Heart left ventricle (tissue), 16 donors: ENCODE results near the gene RSAD2. TPM values are rescaled to one million over a fixed set of nuclear protein-coding genes. Genes with fewer than 3 reads are reported as not detected.
A peak's percentile ranks its signal among the peaks of the same experiment; 100 is the strongest.

Source experiments
- ATAC-seq, 4 donors: fragments of 200-7000 bp; cut with Tn5 transposase; one replicate each; pipeline ENCODE4 v1.9.1; 2020 to 2022; ENCODE audit warnings: moderate library complexity in 4 of 4, mild to moderate bottlenecking in 3 of 4, moderate number of reproducible peaks in 1 of 4
- DNase-seq, 5 donors: peaks; one replicate each; pipeline ENCODE4 v3.0.0-alpha.2; 2020
- H3K27ac ChIP-seq, 12 donors: fragments of 200-600 bp; sonication (generic) in 4 of 12; one replicate each; pipeline versions ENCODE4 v1.5.0 to v1.8.0; 2016 to 2022; ENCODE audit warnings: mild to moderate bottlenecking in 2 of 12
- H3K27me3 ChIP-seq, 9 donors: fragments of 200-600 bp; sonication (generic) in 2 of 9; one replicate each; pipeline versions ENCODE4 v1.5.1 to v1.8.0; 2016 to 2022; ENCODE audit warnings: mild to moderate bottlenecking in 3 of 9
- H3K36me3 ChIP-seq, 9 donors: fragments of 200-600 bp; sonication (generic) in 2 of 9; one replicate each; pipeline versions ENCODE4 v1.5.0 to v1.8.0; 2018 to 2022; ENCODE audit warnings: mild to moderate bottlenecking in 2 of 9
- H3K4me1 ChIP-seq, 12 donors: fragments of 200-600 bp; sonication (generic) in 4 of 12; one replicate each; pipeline versions ENCODE4 v1.5.0 to v1.8.0; 2016 to 2022; ENCODE audit warnings: mild to moderate bottlenecking in 3 of 12
- H3K4me3 ChIP-seq, 12 donors: fragments of 200-600 bp; sonication (generic) in 4 of 12; one replicate each; pipeline versions ENCODE4 v1.5.0 to v1.8.0; 2017 to 2022; ENCODE audit warnings: mild to moderate bottlenecking in 9 of 12, moderate library complexity in 4 of 12
- H3K9me3 ChIP-seq, 12 donors: fragments of 200-600 bp; sonication (generic) in 4 of 12; one replicate each; pipeline versions ENCODE4 v1.5.0 to v1.8.0; 2016 to 2022; ENCODE audit warnings: mild to moderate bottlenecking in 1 of 12
- CTCF ChIP-seq, 12 donors: fragments of 200-600 bp; sonication (generic) in 4 of 12; IDR thresholded peaks; one replicate each; pipeline versions ENCODE4 v1.5.0 to v1.8.0; 2018 to 2022; ENCODE audit warnings: antibody characterized with exemption in 12 of 12, mild to moderate bottlenecking in 5 of 12
- POLR2A ChIP-seq, 2 donors: fragments of 450-650 bp; IDR thresholded peaks; one replicate each; pipeline ENCODE4 v1.6.1; 2017; ENCODE audit warnings: antibody characterized with exemption in 2 of 2, mild to moderate bottlenecking in 2 of 2, moderate library complexity in 2 of 2
- WGBS, 4 donors: extraction: QIAGEN DNeasy Blood & Tissue Kit in 2 of 4; methylation state at CpG; one replicate each; pipeline versions ENCODE4 v1.1.5 to v1.1.7; 2013 to 2018; 5-methylcytosine and 5-hydroxymethylcytosine counted together
- intact Hi-C, 10 donors: fragments of 100-400 bp; cut with DNase I; formaldehyde crosslinking; loops; one replicate each; pipeline versions ENCODE4 v1.11.1 to v1.14.2; 2022
- polyA plus RNA-seq, 2 donors: library from polyadenylated mRNA; stranded (reverse); fragments of 200-250 nt; gene quantifications; one replicate each; pipeline ENCODE4 v1.2.3, GENCODE V29; 2013
- total RNA-seq, 9 donors: library from RNA; depleted of rRNA in 2 of 9; stranded (reverse); fragments of >200 nt in 2 of 9; fragmentation: NEBNext Ultra II Directional in 3 of 9; extraction: Animal tissue kit (Norgen Biotek cat#: 25700) in 3 of 9; gene quantifications; one replicate each; pipeline versions ENCODE4 v1.1.0 to v1.2.4, GENCODE V29; 2016 to 2023
- donor health status: ischemic (EF 13 %, LVEDD 7.1; RV severe dilation, severe dysfunction).
- donor health status: healthy with polysubstance abuse.
- donor health status: DM: no; HTN: yes; CAD: no.
- donor health status: DM: no; HTN: no; CAD: no.
- donor health status: ischemic (EF 25% LVEDD 6.9; RV normal size, moderate dysfunction).
- donor health status: ischemic (EF 25% LVEDD 5.7; RV mildly dilated, moderate dysfunction).
- donor health status: healthy.
- donor health status: DM: yes; HTN: yes; CAD: no.
- donor health status: ischemic (EF 35%, LVEDD 5.7; RV mildly dilated, moderate dysfunction).
- donor health status: nonischemic (EF 11% LVEDD 7.7; RV severe dilation, severe dysfunction).
- donor health status: DM: yes; HTN: yes; CAD: no.
- donor health status: PGD.
- donor health status: ischemic (EF 29% LVEDD 5.4; RV normal size, mild dysfunction).
- donor health status: nonischemic (EF 23%, LVEDD 6.1; RV moderate dilation, normal function).

The RSAD2 gene
- total and polyA plus RNA-seq, 11 donors, result 1.2 to 18.0 (median 4.7) TPM

GRCh38 chr2:6846540-6846939, 31.0 kb upstream of the RSAD2 start:
- Histone ChIP-seq H3K27me3 (no peaks in the 10 kb centered on the region), H3K27ac (no peak overlapping the region), H3K4me3 (no peak overlapping the region), H3K9me3 (peaks cover 0 to 97% (median 71%) of the 10 kb centered on the region in 12 donors), H3K36me3 (peaks cover 3 to 56% (median 36%) of the 10 kb centered on the region in 9 donors), H3K4me1 (no peaks in the 10 kb centered on the region)
- intact Hi-C loops, result no loop called here
- TF ChIP-seq POLR2A (IDR thresholded peaks at IDR 0.05) (no peak), CTCF (IDR thresholded peaks at IDR 0.05) (no peak)
- WGBS, 4 donors, result 57 to 96% (median 76%) methylated on average over 1 of the region's 1 CpG
- no peak for DNase-seq
- no peak for ATAC-seq

GRCh38 chr2:6846967-6847681, 30.5 kb upstream of the RSAD2 start:
- no peak for DNase-seq
- peaks cover 3 to 62% (median 41%) of the 10 kb centered on the region in 9 donors for H3K36me3 ChIP-seq
- intact Hi-C loops, result no loop called here
- 76 to 84% (median 80%) methylated on average over 6 of the region's 6 CpGs for WGBS, 4 donors
- H3K27me3 ChIP-seq, result no peaks in the 10 kb centered on the region
- peaks cover 0 to 91% (median 71%) of the 10 kb centered on the region in 12 donors for H3K9me3 ChIP-seq
- no peak overlapping the region for H3K27ac ChIP-seq
- no peaks in the 10 kb centered on the region for H3K4me1 ChIP-seq
- peak in 1 of 4 donors; percentile 41 for ATAC-seq
- TF ChIP-seq POLR2A (IDR thresholded peaks at IDR 0.05) (no peak), CTCF (IDR thresholded peaks at IDR 0.05) (no peak)
- H3K4me3 ChIP-seq, result no peak overlapping the region

- WGBS, 4 donors, result 89 to 98% (median 96%) methylated on average over 2 of the region's 2 CpGs
- H3K27me3 ChIP-seq, result no peaks in the 10 kb centered on the region
- no peak for TF ChIP-seq CTCF (IDR thresholded peaks at IDR 0.05)
- no peak for TF ChIP-seq POLR2A (IDR thresholded peaks at IDR 0.05)
Observed at GRCh38 chr2:6852195-6852594, 25.4 kb upstream of the RSAD2 start.

GRCh38 chr2:6854416-6854815, 23.2 kb upstream of the RSAD2 start:
- Histone ChIP-seq H3K4me1 (no peaks in the 10 kb centered on the region), H3K27ac (no peak overlapping the region), H3K27me3 (no peaks in the 10 kb centered on the region), H3K9me3 (peaks cover 0 to 31% (median 9%) of the 10 kb centered on the region in 12 donors), H3K36me3 (peaks cover 4 to 95% (median 37%) of the 10 kb centered on the region in 9 donors), H3K4me3 (no peak overlapping the region)
- DNase-seq (no peak), ATAC-seq (no peak)
- TF ChIP-seq POLR2A (IDR thresholded peaks at IDR 0.05) (no peak), CTCF (IDR thresholded peaks at IDR 0.05) (no peak)
- intact Hi-C loops, result no loop called here
- WGBS, 4 donors, result 94 to 97% (median 96%) methylated on average over 2 of the region's 2 CpGs

More at GRCh38 chr2:6852195-6852594, 25.4 kb upstream of the RSAD2 start:
- peaks cover 3 to 94% (median 48%) of the 10 kb centered on the region in 9 donors for H3K36me3 ChIP-seq
- no peaks in the 10 kb centered on the region for H3K4me1 ChIP-seq
- peaks cover 0 to 40% (median 21%) of the 10 kb centered on the region in 12 donors for H3K9me3 ChIP-seq
- intact Hi-C loops, result no loop called here
- ATAC-seq (no peak), DNase-seq (no peak)
- no peak overlapping the region for H3K4me3 ChIP-seq
- H3K27ac ChIP-seq, result no peak overlapping the region
